GM18861 (cell line): ENCODE results near the gene VCL.
A peak's percentile ranks its signal among the peaks of the same experiment; 100 is the strongest.
"Not testable (repeated sequence)": the region's sequence is repeated elsewhere in the genome, so short reads cannot be mapped to it uniquely, and the experiment has no call there.

Experiments used
- ATAC-seq: cut with Tn5 transposase; IDR thresholded peaks from one replicate; pipeline ENCODE4 v1.9.1; 2021; ENCODE audit not compliant: unreplicated experiment

Gene VCL

DNA sequence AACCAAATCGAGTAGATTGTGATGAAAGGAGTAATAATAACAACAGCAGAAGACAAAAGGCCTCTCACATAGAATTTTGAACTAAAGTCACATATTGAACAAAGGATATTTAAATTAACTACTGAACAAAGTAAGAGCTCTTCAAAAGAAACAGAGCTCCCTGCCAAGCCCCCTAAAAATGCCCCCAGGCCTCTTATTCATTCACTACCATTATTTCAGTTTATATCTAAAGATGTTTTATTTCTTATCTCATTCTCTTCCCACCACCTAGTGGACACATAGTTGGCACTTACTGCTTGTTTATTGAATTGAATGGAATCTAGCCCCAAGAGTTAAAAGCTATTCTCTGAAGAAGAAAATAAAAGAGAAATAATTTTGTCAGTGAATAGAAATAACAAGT lies 37.4 kb downstream of the VCL start:
- no peak for ATAC-seq

DNA sequence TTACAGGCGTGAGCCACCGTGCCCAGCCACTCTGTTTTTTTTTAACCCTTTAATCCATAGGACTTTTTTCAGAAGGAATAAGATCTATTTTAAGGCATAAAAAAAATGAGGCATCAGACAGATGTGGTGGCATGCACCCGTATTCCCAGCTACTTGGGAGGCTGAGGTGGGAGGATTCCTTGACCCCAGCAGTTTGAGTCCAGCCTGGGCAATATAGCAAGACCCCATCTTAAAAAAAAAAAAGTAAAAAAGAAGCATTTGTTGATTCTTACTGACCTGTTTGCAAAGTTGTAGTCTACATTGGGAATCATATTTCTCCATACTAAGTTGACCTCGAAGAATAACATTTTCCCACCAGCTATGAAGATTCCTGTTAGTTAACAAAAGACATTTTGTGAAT lies 38.6 kb downstream of the VCL start:
- no peak for ATAC-seq

DNA sequence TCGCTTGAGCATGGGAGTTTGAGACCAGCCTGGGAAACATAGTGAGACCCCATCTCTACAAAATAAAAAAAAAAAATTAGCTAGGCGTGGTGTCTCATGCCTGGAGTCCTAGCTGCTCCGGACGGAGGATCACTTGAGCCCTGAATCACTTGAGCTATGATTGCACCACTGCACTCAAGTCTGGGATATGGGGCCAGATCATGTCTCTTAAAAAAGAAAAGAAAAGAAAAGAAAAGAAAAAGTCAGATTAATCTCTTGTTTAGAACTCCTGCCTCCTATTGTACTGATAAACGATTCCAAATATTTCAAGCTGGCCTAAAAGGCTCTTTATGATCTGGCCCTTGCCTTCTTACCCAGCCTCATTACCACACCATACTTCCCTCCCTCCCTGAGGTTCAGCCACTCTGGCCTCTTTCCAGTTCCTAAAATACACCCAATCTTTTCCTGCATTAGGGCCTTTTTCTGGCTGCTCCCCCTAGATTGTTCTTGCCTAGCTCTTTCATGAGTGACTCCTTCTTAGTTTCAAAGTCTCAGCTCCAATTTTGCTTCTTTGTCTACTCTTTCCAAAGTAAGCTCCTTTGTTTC lies 41.7 kb downstream of the VCL start:
- no peak for ATAC-seq

- ATAC-seq: no peak
These were observed 42.5 kb downstream of the VCL start for GRCh38 chr10:74040200-74041126.

DNA sequence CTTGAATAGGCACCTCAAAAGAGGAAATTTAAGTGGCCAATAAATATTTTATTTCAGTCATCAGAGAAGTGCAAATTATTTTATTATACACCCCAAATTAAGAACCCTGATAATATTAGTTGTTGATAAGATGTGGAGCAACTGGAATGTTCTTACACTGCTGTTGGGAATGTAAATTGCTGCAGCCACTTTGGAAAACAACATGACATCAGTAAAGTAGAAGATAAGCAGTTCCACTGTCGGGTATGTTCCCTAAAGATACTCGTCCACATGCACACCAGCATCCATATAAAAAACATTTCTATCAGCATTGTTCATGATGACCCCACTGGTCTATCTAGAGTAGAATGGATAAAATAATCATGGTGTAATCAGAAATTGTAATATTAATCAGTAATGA lies 46.5 kb downstream of the VCL start:
- no peak for ATAC-seq

GRCh38 chr10:74047304-74047703 lies 49.4 kb downstream of the VCL start:
- ATAC-seq: no peak

- no peak for ATAC-seq
These were observed 50.0 kb downstream of the VCL start for GRCh38 chr10:74047871-74048270.

GRCh38 chr10:74048433-74048832 lies 50.5 kb downstream of the VCL start:
- ATAC-seq: no peak

- no peak for ATAC-seq
These were observed 52.0 kb downstream of the VCL start for GRCh38 chr10:74049955-74050354.

- no peak for ATAC-seq
These were observed 52.7 kb downstream of the VCL start for GRCh38 chr10:74050653-74051052.

- ATAC-seq: no peak
These were observed 53.9 kb downstream of the VCL start for GRCh38 chr10:74051736-74052342.

DNA sequence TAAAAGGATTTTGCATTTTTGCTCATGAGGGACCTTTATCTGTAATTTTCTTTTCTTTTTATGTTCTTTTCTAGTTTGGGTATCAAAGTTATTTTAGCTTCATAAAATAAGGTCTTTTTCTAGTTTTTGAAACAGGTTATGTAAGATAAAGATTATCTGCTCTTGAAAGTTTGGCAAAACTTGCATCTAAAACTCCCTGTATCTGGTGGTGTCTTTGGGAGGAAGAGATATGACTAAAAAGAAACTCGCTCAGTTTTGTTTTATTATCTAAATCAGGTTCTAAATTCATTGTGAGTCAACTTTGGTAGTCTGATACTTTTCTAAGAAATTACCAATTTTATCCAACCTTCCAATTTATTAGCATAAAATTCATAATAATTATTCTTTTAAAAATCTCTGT lies 55.1 kb downstream of the VCL start:
- ATAC-seq: no peak

- no peak for ATAC-seq
These were observed 57.6 kb downstream of the VCL start for GRCh38 chr10:74055383-74056049.

GRCh38 chr10:74056050-74056818 lies 58.3 kb downstream of the VCL start:
- peak; percentile 45 for ATAC-seq

DNA sequence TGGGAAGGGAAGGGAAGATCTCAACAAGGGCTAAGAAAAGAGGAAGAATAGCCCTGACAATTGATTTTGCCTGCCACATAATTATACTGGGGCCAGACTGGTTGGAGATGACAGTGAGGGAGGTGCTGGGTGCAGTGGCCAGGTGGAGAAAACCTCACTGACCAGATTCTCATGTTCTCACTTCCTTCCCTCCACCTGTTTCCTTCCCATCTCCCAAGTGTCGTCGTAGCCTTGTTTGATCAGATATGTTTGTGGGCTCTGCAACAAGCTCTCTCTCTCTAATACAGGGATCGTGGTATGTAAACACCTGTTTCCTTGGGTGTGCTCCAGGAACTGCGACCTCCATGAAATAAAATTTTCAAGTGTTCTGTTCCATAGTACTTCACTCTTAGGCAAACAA lies 60.2 kb downstream of the VCL start:
- no peak for ATAC-seq

DNA sequence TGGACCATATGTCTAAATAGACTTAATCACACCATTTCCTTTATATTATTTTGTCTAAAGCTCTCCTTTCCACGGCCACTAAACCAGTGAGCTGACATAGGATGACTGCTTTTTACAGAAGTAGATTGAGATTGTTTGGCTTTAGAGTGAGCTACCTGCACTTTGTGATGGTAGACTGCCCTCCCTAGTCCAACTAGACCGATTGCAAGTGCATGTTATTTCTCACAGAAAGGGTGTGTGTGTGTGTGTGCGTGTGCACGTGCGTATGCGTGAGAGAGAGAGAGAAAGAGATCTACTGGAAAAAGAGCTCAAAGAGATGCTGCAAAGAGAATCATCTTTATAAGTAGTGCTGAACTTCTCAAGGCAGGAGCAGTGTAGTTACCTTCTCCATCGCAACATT lies 60.7 kb downstream of the VCL start:
- no peak for ATAC-seq

DNA sequence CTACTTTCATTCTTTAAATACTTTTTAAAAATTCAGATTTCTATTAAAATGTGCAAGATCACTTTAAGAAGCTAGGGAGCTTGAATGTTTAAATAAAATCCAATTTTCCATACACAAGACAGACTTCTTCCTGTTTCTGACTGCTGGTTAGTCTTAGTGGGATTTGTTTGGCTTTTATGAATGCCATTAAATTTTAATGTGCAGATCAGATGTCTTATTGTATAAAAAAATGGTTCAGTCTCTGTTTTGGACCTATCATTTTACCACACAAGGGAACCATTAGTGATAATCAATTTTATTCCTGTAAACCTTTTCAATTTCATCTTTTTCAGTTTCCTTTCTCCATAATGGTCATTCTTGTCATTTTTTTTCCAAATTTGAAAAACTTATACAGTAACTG lies 63.2 kb downstream of the VCL start:
- ATAC-seq: no peak

DNA sequence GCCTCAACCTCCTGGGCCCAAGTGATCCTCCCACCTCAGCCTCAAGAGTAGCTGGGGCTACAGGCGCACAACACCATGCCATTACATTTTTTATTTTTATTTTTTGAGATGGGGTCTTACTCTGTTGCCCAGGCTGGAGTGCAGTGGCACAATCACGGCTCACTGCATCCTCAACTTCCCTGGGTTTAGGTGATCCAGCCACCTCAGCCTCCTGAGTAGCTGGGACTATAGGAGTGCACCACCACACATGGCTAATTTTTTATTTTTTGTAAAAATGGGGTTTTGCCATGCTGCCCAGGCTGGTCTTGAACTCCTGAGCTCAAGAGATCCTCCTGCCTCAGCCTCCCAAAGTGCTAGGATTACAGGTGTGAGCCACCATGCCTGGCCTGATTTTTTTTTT lies 64.1 kb downstream of the VCL start:
- ATAC-seq: not testable (repeated sequence)

GRCh38 chr10:74063256-74063655 lies 65.3 kb downstream of the VCL start:
- ATAC-seq: no peak

GRCh38 chr10:74067373-74068352 lies 69.7 kb downstream of the VCL start:
- ATAC-seq: no peak
